GM23248 (cell line): ENCODE results near the gene LIMA1. TPM values are rescaled to one million over a fixed set of nuclear protein-coding genes. Genes with fewer than 3 reads are reported as not detected.
A peak's percentile ranks its signal among the peaks of the same experiment; 100 is the strongest.

Experiments
- DNase-seq: peaks from one replicate; pipeline ENCODE4 v3.0.0-alpha.2; 2015
- H2AFZ ChIP-seq: fragments of 200-600 bp; sonication (generic); 2 replicates; pipeline ENCODE4 v1.6.1; 2016; ENCODE audit warnings: antibody characterized with exemption
- H3F3A ChIP-seq: fragments of 200-600 bp; sonication (generic); 2 replicates; pipeline ENCODE4 v1.6.1; 2016; ENCODE audit warnings: mild to moderate bottlenecking, antibody characterized with exemption, mixed run types; ENCODE audit not compliant: insufficient read depth
- H3K27ac ChIP-seq: fragments of 200-600 bp; sonication (generic); 2 replicates; pipeline ENCODE4 v1.5.1; 2016; ENCODE audit warnings: mild to moderate bottlenecking
- H3K27me3 ChIP-seq: fragments of 200-600 bp; sonication (generic); replicated peaks from 2 replicates; pipeline ENCODE4 v1.6.1; 2016; ENCODE audit warnings: mild to moderate bottlenecking; ENCODE audit not compliant: insufficient read depth
- H3K36me3 ChIP-seq: fragments of 200-600 bp; sonication (generic); 2 replicates; pipeline ENCODE4 v1.6.1; 2016; ENCODE audit warnings: low read depth, mild to moderate bottlenecking
- H3K4me1 ChIP-seq: fragments of 200-600 bp; sonication (generic); 2 replicates; pipeline ENCODE4 v1.6.1; 2016; ENCODE audit warnings: mild to moderate bottlenecking; ENCODE audit not compliant: insufficient read depth
- H3K4me2 ChIP-seq: fragments of 200-600 bp; sonication (generic); one replicate; pipeline ENCODE4 v1.6.1; 2016; ENCODE audit warnings: mild to moderate bottlenecking; ENCODE audit not compliant: unreplicated experiment
- H3K4me3 ChIP-seq: fragments of 200-600 bp; sonication (generic); 2 replicates; pipeline ENCODE4 v1.5.1; 2016; ENCODE audit warnings: mild to moderate bottlenecking
- H3K79me2 ChIP-seq: fragments of 200-600 bp; sonication (generic); 2 replicates; pipeline ENCODE4 v1.6.1; 2016; ENCODE audit warnings: mild to moderate bottlenecking; ENCODE audit not compliant: insufficient read depth
- H3K9ac ChIP-seq: fragments of 200-600 bp; sonication (generic); 2 replicates; pipeline ENCODE4 v1.6.1; 2016; ENCODE audit warnings: mild to moderate bottlenecking
- H3K9me2 ChIP-seq: fragments of 200-600 bp; sonication (generic); 2 replicates; pipeline ENCODE4 v1.6.1; 2016; ENCODE audit warnings: mixed run types, mild to moderate bottlenecking, moderate library complexity; ENCODE audit not compliant: insufficient read depth
- H3K9me3 ChIP-seq: fragments of 200-600 bp; sonication (generic); one replicate; pipeline ENCODE4 v1.6.1; 2017; ENCODE audit warnings: low read depth
- H4K20me1 ChIP-seq: fragments of 200-600 bp; sonication (generic); 2 replicates; pipeline ENCODE4 v1.6.0; 2016; ENCODE audit not compliant: insufficient read depth
- EZH2 ChIP-seq: fragments of 200-600 bp; sonication (generic); IDR thresholded peaks from 2 replicates; pipeline ENCODE4 v1.6.1; 2018; ENCODE audit warnings: antibody characterized with exemption, mild to moderate bottlenecking; ENCODE audit not compliant: insufficient read depth, poor library complexity, severe bottlenecking
- EZH2phosphoT487 ChIP-seq: fragments of 200-600 bp; sonication (generic); IDR thresholded peaks from 2 replicates; pipeline ENCODE4 v1.6.1; 2018; ENCODE audit warnings: antibody characterized with exemption, moderate library complexity, mild to moderate bottlenecking, low read depth; ENCODE audit not compliant: insufficient read depth
- WGBS, 2 experiments: methylation state at CpG; one replicate each; pipeline ENCODE4 v1.1.6; 2015 to 2017; ENCODE audit warnings: low lambda C conversion rate in 2 of 2, low coverage in 1 of 2; ENCODE audit errors: missing lambda C conversion rate in 2 of 2; 5-methylcytosine and 5-hydroxymethylcytosine counted together
- in situ Hi-C: fragments of 300-500 bp; cut with MboI; formaldehyde crosslinking; loops from 2 replicates; pipeline ENCODE4 v1.15.0; 2020
- polyA plus RNA-seq: library from polyadenylated mRNA; unstranded; fragments of >200 nt; fragmentation: Nextera tagmentation; extraction: Ambion mirVana; gene quantifications from 2 replicates; pipeline ENCODE4 v1.2.1, GENCODE V29; 2016
- total RNA-seq: library from RNA; depleted of rRNA; stranded (reverse); fragments of >200 nt; shearing (Covaris generic); gene quantifications from 2 replicates; pipeline ENCODE4 v1.2.3, GENCODE V29; 2014

LIMA1 gene
- total and polyA plus RNA-seq, 2 experiments from 2014 or later, result 180 to 256 TPM

- no peak overlapping the region for H3K4me3 ChIP-seq
- H2AFZ ChIP-seq, result no peak overlapping the region
- in situ Hi-C loops, result no loop called here
- no peaks in the 10 kb centered on the region for H4K20me1 ChIP-seq
- H3K36me3 ChIP-seq, result no peaks in the 10 kb centered on the region
- no peaks in the 10 kb centered on the region for H3K9me2 ChIP-seq
- WGBS, 2 experiments, result 90 to 97% methylated on average over 4 of the region's 4 CpGs
- no peak overlapping the region for H3K9ac ChIP-seq
- no peaks in the 10 kb centered on the region for H3K9me3 ChIP-seq
- H3K4me2 ChIP-seq, result no peak overlapping the region
- no peaks in the 10 kb centered on the region for H3K79me2 ChIP-seq
- H3K27me3 ChIP-seq, result no peaks in the 10 kb centered on the region
- peaks cover 4% of the 10 kb centered on the region; the same call in 1 of the 2 replicates for H3K4me1 ChIP-seq
- TF ChIP-seq EZH2phosphoT487, result no peak
- TF ChIP-seq EZH2, result no peak
- DNase-seq, result no peak
- no peak overlapping the region for H3K27ac ChIP-seq
- no peaks in the 10 kb centered on the region for H3F3A ChIP-seq
Observed at GRCh38 chr12:50232206-50232605, 51.1 kb downstream of the LIMA1 start.

GRCh38 chr12:50231346-50231745, 52.0 kb downstream of the LIMA1 start:
- DNase-seq, result no peak
- no peak for TF ChIP-seq EZH2
- TF ChIP-seq EZH2phosphoT487, result no peak
- Histone ChIP-seq H3K4me2 (no peak overlapping the region), H3K9me2 (no peaks in the 10 kb centered on the region), H3K4me3 (no peak overlapping the region), H3K9me3 (no peaks in the 10 kb centered on the region), H3K79me2 (no peaks in the 10 kb centered on the region), H3K27me3 (no peaks in the 10 kb centered on the region), H4K20me1 (no peaks in the 10 kb centered on the region), H3K36me3 (no peaks in the 10 kb centered on the region), H3K4me1 (peaks cover 4% of the 10 kb centered on the region; the same call in 1 of the 2 replicates), H3K9ac (no peak overlapping the region), H2AFZ (no peak overlapping the region), H3K27ac (no peak overlapping the region), H3F3A (no peaks in the 10 kb centered on the region)
- in situ Hi-C loops, result no loop called here

GRCh38 chr12:50230217-50230616, 53.1 kb downstream of the LIMA1 start:
- Histone ChIP-seq H3K9me3 (no peaks in the 10 kb centered on the region), H3K4me3 (no peak overlapping the region), H2AFZ (no peak overlapping the region), H3K4me2 (no peak overlapping the region), H3K27ac (no peak overlapping the region), H3K36me3 (no peaks in the 10 kb centered on the region), H3F3A (no peaks in the 10 kb centered on the region), H3K27me3 (no peaks in the 10 kb centered on the region), H3K9ac (no peak overlapping the region), H3K9me2 (no peaks in the 10 kb centered on the region), H4K20me1 (no peaks in the 10 kb centered on the region), H3K4me1 (peaks cover 4% of the 10 kb centered on the region; the same call in 1 of the 2 replicates), H3K79me2 (0 out of 2 replicates have a peak, but pooled peaks cover 4% of the 10 kb centered on the region)
- no peak for TF ChIP-seq EZH2
- TF ChIP-seq EZH2phosphoT487, result no peak
- in situ Hi-C loops, result no loop called here
- WGBS, 2 experiments, result 92 to 97% methylated on average over 6 of the region's 6 CpGs
- DNase-seq, result no peak

GRCh38 chr12:50224026-50224692, 59.2 kb downstream of the LIMA1 start:
- Histone ChIP-seq H3K27me3 (no peaks in the 10 kb centered on the region), H3K4me1 (peaks cover 22% of the 10 kb centered on the region), H3F3A (peaks cover 49% of the 10 kb centered on the region), H3K79me2 (peaks cover 57% of the 10 kb centered on the region), H3K36me3 (peaks cover 5% of the 10 kb centered on the region; the same call in 1 of the 2 replicates), H2AFZ (no peak overlapping the region), H3K9ac (peak overlapping the region; percentile 36; the same call in 1 of the 2 replicates), H3K9me2 (no peaks in the 10 kb centered on the region), H3K27ac (peak overlapping the region; percentile 62), H4K20me1 (no peaks in the 10 kb centered on the region), H3K4me2 (peak overlapping the region; percentile 53), H3K4me3 (peak overlapping the region; percentile 17; the same call in 1 of the 2 replicates), H3K9me3 (no peaks in the 10 kb centered on the region)
- TF ChIP-seq EZH2, result no peak
- no peak for TF ChIP-seq EZH2phosphoT487
- in situ Hi-C loops, result no loop called here
- WGBS, 2 experiments, result 40 to 43% methylated on average over 2 of the region's 2 CpGs
- DNase-seq, result peak; percentile 68
